ENCODE data around the gene QTRT2.
A peak's percentile ranks its signal among the peaks of the same experiment; 100 is the strongest.

The QTRT2 gene

DNA sequence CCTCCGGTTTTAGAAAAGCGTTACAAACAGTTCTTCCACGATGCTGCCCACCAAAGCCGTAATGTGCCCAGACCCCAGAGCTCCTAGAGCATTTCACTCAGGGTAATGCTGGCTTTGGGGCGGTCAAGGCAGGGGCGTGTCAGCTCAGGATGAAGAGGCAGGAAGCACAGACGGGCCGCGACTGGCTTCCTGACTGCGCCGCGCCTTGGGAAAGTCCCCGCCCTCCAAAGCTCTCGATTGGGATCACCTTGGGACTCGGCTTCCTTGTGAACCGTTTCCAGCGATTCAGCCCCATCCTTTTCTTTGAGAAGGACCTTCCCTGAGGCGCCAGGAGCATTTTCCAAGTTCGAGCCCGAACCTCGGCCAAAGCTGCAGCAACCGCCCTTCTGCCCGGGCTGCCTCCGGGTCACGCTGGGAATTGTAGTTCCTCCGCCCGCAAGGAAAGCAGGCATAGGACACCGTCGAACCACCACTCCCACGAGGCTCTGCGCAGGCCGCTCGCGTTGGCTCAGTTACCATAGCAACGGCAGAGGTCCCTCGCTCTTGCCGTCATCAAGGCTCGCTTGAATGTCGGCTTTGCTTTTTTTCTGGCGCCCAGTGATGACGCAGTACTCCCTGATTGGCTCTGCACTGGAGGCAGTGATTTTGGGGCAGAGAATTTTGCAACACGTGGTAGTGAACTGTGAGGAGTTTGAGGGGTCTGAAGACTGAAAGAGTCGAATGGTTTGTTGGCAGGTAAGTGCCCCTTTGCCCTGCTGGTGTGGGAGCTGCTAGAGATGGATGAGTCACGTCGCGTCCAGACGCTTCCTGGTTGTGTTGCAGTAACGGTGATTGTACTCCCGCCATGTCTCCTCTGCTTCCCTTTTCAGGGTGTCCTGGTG, at the start of gene QTRT2, which contains the start of gene CCDC191:
Gene QTRT2, plus strand, starts transcription at position 608 of the 881 bp plus-strand sequence. CDS start 8,521 bp downstream, outside the sequence.
Gene CCDC191, minus strand, starts transcription at position 397 of the 881 bp plus-strand sequence. Its CDS starts 60 bp downstream, at position 337.
- DNase-seq (ENCODE audit: low read depth) = peak; percentile 99

DNA sequence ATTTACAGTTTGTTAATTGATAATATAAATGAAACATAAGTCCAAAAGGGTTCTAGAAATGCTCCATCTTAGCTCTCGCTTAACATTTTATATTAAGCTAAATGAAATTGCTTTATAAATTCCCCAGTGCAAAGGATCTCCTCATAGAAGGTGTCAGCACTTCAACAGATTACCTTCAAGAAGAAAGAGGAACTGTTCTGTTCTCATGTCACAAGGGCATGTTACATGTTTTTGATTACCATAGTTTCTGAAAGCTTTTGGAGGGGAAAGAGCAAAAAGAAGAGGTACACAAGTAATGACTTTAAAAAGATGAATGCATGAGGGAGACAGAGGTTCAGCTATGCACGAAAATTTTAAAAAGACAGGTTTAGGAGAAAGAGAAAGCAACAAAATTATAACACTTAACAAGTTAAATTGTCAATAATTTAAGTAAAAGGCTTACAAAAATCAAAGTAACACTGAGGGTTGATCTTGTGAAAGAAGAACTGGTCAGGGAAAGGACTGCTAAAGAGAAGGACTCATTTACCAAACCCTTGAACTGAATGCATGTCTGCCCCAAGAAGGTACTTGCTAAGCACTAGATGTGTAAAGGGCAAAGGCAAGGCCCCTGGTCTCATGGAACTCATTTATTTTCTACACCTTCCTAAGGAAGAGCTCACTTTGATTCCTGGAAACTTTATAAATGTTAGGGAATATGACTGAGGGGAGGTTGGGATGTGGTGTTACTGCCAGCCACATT, 45.3 kb upstream of the QTRT2 start:
- no peak for DNase-seq (ENCODE audit: low read depth)

DNA sequence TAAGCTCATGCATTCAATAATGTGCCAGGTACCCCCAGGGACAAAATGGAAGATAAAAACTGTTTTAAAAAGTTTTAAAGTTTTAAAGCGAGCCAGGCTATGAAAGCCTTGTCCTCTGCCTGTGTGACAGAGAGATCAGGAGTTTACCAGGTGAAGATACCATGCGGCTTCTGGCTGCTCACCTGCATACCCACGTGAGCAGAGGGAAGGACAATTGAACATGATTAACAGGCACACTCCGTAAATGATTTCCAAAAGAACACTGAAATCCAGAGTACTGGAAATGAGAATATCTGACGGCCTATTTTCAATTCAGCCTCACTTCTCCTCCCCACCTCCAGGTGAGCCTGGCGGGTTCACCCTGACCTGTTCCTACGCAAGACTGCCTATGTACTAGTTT, 42.3 kb upstream of the QTRT2 start:
- no peak for DNase-seq (ENCODE audit: low read depth)

DNA sequence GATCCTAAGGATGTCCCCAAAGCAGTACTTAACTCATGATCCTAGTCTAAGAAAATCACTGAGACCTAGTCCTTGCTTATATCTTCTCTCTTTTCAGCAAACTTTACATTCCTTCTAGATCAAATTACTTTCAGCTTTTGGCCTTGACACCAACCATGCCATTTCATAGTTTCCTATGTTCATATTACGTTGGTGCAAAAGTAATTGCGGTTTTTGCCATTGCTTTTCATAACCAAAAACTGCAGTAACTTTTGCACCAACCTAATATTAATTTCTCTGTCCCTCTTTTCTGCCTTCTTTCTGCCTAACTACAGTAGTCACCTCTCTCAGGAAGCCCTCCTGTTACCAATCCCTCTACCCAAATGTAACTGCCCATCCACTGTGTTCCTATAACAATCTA, 37.1 kb upstream of the QTRT2 start:
- no peak for DNase-seq (ENCODE audit: low read depth)

DNA sequence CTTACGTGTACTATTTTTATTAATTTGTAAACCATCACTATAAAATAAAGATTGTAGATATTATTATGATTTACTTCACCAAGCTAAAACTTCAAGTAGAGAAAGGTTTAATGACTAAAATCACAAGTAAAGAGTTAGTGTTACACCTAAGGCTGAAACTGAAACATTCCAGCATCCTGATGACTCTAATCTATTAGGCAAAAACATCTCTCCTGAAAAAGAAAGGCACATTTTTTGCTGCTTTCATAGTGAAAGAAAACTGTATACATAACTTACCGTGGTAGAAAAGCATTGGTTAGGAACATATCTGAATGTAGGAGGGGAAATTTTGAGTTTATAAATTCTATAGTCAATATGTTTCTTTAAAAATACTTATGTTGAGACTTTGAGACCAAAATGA, 35.6 kb upstream of the QTRT2 start:
- DNase-seq (ENCODE audit: low read depth) = no peak

DNA sequence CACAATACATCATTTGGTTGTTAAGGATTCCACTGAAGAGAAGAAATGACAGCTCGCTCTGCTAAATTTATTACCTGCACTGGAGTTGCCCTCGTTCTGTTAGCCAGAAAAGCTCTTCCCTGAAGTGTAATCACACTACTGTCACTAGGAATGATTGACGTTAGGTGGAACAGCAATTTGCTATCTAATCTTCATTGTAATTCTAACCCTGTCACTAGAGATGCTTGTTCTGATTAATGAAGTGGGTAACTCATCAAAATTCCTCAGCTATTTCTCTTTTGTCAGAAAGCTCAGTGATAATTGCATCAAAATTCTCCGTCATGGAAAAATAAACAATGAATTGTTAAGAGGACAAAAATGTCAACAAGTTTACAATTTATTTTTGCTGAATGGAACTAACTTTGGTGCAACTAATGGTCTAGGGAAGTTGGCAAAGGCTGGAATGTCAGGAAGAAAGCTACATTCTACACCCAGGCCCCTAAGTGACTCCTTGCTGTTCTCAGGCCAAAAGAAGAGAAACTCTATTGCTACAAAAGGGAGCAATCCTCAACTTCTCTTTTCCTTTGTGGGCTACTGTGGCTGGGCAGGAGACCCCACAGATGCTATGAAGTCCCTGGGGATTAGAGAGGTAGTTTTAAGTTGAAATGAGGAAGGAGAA, 34.3 kb upstream of the QTRT2 start:
- no peak for DNase-seq (ENCODE audit: low read depth)

DNA sequence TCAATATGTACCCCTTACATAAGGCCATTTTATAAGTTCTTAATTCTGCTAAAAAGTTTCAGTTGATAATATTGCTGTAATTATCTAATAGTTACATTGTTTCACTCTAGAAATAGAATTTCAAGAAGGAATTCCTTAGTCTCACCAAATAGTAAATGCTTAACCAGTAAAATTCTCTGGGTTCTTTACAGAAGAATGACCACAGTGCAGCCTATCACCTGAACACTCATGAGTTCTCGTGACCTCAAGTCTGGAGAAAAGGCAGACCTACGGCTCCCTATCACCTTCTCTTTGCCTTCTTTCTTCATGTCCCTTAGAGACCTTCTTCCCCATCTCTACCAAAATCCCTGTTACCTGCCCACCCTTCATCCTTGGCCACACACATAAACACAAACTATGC, 31.1 kb upstream of the QTRT2 start:
- DNase-seq (ENCODE audit: low read depth) = no peak

DNA sequence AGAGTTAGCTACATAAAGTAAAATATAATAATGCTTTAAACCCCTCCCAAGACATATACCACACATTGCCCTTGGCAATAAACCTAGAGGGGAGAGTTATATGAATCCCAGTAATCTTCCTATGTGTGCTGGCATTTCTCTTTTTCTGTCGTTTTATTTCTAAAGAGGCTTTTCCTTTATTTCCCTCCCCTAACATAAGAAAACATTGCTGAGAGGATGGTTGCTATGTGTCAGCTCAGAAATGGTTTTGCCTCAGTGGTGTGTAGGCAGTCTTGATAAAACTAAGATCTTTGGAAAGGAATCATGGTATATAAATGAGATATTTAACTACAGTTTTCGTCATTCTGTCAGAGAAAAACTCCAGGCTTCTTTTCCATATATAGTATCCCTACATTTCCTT, 30.2 kb upstream of the QTRT2 start:
- DNase-seq (ENCODE audit: low read depth) = no peak

DNA sequence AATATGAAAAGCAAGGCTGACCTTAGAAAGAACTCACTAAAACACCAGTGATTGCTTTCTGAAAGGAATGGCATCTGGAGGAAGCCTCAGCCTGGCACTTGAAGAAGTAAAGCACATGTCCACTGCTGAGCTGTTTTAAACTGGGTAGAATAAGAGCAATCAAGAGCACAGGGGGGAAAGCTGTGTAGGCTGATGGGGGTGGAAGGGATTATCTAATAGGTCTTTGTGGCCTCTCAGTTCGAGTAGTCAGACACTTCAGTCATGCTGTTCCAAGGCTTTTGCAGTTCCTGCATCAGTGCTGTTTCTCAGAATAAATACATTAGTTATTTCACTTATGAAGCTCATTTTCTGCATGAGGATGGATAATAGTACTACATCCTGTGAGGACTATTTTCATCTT, 22.8 kb upstream of the QTRT2 start:
- DNase-seq (ENCODE audit: low read depth) = no peak

DNA sequence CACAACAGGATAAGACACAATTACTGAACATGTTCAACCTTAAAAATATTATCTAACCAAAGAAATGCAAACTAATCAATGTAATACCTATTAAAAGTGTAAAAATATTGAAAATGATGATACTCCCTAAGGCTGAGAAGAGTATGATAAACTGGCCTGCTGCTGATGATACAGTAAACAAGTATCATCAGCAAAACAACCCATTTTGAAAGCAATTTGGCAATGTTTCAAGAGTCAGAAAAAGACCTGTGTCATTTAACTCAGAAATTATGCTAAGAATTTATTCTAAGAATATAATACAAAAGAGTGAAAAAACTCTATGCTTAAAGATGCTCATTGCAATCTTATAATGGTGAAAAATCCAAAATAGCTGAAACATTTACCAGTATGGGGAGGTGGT, 22.3 kb upstream of the QTRT2 start:
- DNase-seq (ENCODE audit: low read depth) = no peak

DNA sequence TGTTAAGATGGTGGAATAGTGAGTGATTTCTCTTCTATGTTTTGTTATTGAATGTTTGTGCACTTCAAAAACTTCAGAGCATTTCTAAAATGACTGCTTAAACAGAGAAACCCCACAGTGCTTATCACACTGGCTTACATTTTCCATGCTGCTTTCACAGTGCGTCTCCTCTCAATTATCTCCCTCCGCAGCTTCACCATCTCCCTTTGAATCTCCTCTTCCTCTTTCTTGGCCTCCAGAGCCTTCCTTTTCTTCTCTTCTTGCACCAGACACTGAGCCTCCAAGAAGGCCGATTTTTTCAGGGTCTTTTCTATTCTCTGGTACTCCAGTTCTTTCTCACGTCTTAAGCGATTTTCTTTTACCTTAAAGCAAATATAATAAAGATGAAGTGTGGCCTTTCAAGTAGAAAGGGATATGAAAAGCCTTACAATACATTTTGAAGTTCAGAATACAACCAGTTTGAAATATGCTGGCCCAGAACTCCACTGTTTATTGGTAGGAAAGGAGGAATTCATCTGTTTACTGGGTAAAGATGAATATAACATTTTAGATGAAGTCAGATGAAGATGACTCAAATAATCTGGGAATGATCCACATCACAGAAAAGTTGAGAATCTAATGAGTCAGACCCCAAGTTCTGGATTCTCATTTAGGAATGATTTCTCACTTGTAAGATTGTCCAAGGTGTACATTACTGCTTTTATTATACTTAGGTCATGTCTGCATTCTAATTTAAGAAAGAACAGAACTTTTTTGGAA, 21.6 kb upstream of the QTRT2 start:
- DNase-seq (ENCODE audit: low read depth) = no peak

DNA sequence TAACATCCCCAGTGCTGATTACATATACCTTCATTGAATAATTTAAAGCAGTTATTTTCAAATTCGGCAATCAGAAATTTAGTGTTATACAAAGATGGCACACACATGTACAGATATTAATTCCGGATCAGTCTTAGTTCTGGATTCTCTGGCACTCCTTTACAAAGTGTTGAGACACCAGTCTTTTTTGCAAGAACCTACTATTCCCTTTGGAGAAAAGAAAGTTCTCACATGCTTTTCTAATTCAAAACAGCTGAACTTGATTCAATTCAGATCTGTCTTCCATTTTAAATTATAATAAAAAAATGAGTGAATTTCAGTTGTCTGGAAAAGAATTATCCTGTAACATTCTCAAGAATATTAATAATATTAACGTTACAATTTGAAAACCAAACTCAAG, 20.6 kb upstream of the QTRT2 start:
- DNase-seq (ENCODE audit: low read depth) = no peak

DNA sequence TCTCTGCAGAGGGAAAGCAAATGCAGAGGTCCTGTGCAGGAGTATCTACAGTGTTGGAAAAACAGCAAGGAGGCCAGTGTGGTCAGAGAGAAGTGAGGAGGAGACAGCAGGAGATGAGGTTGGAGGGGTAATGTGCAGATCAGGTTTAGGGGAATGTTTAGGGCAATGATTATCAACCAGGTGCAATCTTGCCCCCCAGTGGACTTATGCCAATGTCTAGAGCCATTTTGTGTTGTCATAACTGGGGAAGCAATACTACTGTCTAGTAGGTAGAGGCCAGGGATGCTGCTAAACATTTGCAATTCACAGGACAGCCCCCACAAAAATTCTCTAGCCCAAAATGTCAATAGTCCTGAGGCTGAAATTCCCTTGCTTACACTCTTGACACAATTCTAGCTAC, 13.3 kb upstream of the QTRT2 start:
- no peak for DNase-seq (ENCODE audit: low read depth)

DNA sequence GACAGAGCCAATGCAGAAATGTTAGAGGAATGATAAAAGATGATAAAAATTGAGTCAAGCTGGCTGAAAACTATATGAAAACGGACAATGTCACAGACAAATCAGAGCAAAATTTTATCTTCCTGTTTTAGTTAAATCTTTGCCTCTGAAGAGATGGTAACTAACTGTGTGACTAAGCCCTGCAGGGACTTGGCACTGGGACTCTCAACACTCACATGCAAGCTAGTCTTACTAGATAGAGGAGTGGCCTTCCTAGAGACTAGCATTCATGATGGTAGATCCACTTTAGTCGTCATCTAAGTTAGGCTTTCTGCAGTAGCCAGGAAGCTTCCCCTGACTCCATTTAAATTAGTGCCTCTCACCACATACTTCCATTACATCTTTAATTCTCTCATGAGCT, 4.3 kb upstream of the QTRT2 start:
- DNase-seq (ENCODE audit: low read depth) = no peak

DNA sequence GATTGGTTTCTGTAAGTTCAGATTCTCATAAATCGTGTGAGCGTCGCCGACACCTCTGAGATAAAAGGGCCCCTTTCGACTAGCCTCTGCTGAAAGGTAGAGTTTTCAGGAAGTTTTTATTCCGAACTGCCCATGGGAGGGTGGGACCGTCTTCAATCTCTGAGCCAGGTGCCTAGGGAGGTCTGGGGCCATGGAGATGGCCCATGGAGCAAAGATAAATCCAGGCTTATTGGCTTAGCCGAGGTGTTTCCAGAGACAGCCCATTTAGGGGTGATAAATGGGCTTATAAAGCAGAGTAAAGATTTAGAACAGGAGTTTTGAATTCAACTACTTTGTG, 442 bp downstream of the QTRT2 start:
- DNase-seq (ENCODE audit: low read depth) = no peak

DNA sequence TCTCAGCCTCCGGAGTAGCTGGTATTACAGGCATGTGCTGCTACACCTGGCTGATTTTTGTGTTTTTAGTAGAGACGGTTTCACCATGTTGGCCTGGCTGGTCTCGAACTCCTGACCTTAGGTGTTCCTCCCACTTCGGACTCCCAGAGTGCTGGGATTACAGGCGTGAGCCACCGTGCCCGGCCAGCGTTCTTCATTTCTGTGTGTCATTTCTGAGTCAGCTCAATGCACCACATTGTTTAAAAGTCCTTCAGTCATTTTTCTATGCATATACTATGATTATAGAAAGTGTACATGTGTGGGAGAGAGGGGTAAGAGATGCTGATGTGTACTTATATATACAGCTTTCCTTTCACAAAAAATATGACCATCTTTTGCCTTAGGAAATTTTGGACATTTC, 2.1 kb downstream of the QTRT2 start:
- no peak for DNase-seq (ENCODE audit: low read depth)

DNA sequence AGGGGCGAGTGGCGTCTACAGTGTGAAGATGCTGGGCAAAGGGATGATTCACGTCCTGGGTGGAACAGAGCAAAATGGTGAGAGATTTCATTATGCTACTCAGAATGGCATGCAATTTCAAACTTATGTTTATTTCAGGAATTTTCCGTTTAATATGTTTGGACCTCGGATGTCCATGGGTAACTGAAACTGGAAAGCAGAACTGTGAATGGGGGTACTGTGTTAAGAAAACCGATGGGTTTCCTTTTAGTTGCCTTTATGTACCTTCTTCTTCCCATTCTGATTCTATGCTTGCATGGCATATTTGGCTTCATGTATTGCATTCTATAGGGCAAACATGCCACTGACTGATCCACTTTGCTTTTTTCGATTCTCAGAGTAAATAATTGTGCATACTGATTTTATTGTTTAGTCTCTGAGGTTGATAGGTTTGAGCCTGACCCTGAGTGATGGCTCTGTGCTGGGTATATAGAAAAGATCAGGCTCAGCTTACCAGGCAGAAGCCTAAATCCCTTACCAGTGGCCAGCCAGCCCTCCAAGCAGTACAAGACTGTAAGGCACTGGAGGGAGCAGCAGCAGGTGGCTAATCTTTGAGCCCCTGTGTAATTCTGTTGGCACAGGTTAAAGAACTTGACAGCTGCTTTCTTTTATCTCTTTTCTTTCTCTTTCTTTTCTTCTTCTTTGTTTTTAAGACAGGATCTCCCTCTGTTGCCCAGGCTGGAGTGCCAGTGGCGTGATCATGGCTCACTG, 4.5 kb downstream of the QTRT2 start:
- DNase-seq (ENCODE audit: low read depth) = no peak

DNA sequence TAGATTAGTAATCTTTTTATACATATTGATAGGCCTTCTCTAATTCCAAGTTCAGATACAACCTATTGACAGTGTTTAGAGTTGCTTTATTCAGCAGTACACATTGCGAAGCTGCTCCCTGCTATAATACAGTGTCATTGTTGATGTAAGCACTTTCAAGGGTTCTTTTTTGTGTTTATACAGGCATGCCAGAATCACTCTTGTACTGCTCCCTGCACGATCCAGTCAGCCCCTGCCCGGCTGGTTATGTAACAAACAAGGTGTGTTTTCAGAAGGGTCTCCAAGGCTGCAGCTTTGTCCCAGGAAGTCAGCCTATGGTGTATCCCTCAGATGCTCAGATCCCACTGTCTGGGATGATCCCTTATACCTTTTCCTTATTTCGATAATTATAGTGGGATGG, 11.3 kb downstream of the QTRT2 start:
- no peak for DNase-seq (ENCODE audit: low read depth)

DNA sequence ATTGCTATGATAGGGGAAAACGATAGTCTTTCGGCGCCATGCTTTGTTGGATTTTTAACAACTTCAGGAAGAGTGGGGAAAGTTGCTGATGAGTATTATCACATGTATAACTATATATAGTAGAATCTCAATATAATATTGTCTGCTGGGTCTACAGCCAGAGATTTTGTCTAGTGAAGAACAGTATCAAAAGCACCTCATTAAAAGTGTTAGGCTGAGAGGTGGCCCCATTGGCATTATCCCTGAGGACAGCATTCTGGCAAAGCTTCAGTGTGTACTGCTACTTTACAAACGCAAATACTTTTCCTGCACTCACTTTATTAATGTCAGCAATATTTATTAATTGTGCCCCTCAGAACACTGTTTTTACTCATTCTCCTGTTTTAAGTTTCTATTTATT, 11.8 kb downstream of the QTRT2 start:
- DNase-seq (ENCODE audit: low read depth) = no peak

DNA sequence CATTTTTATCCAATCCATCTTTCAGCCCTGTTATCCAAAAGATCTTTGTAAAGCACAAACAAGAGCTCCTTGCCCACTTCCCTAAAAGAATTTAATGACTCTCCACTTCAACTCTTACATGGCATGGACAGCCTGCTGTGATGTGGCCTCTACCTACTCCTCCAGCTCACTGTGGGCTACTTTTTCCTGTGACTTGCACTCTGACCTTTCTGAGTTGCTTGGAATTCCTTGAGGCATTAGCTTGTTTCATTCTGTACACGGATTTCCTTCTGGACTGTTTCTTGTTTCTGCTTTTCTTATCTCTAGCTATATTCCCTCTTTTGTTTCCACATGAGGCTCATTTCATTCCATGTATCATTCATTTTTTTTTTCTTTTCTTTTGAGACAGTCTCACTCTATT, 15.2 kb downstream of the QTRT2 start:
- no peak for DNase-seq (ENCODE audit: low read depth)

DNA sequence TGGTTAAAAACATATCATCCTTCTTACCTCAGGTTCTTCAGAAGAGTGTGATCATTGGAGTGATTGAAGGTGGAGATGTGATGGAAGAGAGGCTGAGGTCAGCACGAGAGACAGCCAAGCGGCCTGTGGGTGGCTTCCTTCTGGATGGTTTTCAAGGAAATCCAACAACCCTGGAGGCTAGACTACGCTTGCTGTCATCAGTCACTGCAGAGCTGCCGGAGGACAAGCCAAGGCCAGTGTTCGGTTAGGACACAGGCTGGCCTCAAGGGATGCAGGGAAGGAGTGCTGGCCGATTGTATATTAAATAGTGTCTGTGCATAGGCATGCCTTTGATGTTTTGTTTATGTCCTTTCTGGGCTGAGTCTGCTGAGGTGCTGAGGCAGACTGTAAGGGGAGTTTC, 20.2 kb downstream of the QTRT2 start:
- DNase-seq (ENCODE audit: low read depth) = no peak

DNA sequence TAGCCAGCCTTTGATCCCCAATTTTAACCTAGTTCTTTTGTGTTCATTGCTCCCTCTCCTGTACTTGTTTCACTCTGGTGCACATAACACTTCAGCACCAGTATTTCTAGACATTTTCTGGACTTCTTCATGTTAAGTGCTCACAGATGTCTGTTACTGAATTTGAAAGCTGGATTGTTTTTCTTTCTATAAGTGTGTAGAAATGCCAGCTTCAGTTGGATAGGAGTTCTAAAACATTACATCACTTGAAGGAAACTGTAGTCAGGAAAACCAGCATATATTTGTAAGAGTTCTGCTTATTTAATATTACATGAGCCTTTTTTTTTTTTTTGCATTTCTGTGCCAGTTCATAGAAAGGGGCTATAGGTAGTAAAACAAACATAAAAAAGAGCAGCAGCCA, 21.6 kb downstream of the QTRT2 start:
- DNase-seq (ENCODE audit: low read depth) = no peak

All from GM04504 (cell line).